HCT116 (cell line): ENCODE results near the gene CRYGA.

Experiments used
- EGR1 ChIP-seq: IDR thresholded peaks from 2 replicates; pipeline ENCODE4 v1.6.1; 2012; ENCODE audit warnings: low read depth
- EZH2phosphoT487 ChIP-seq: fragments of 200-600 bp; IDR thresholded peaks from 2 replicates; pipeline ENCODE4 v1.6.1; 2018; ENCODE audit warnings: antibody characterized with exemption, borderline replicate concordance
- SRF ChIP-seq: IDR thresholded peaks from 2 replicates; pipeline ENCODE4 v1.6.1; 2012; ENCODE audit warnings: low read depth

GRCh38 chr2:208142925-208143799 is 20.2 kb downstream of the CRYGA start:
- no peak for TF ChIP-seq SRF
- TF ChIP-seq EGR1: no peak
- TF ChIP-seq EZH2phosphoT487: no peak
